Hematopoietic multipotent progenitor cell treated with erythropoietin and hydrocortisone succinate and interleukin-3 and kit ligand, for 15 days (in vitro differentiated cells): ENCODE measurements around the gene OR2AE1.
A peak's percentile ranks its signal among the peaks of the same experiment; 100 is the strongest.

Experiments used
- DNase-seq: peaks from one replicate; pipeline ENCODE4 v3.0.0-alpha.2; 2015; ENCODE audit warnings: low spot score

Gene OR2AE1

GRCh38 chr7:99860281-99861127, 16.3 kb downstream of the OR2AE1 start:
- no peak for DNase-seq

DNA sequence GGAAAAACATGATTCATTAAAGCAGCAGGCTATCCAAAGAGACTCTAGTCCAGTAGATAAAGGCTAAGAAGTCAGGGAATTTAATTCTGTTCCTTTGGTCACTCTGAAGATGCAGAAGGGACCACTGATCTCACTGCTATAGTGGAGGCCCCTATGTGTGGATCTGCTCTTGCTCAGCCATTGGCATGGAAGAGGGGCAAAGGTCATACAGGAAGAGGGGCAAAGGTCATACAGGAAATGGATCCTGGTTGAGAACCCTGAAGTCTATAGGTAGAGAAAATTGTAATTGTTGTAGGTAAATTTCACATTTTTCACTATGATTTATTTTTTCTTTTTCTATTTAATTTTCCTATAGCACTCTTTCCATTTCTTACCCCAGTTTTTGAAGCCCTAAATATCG, 21.6 kb downstream of the OR2AE1 start:
- DNase-seq: no peak

DNA sequence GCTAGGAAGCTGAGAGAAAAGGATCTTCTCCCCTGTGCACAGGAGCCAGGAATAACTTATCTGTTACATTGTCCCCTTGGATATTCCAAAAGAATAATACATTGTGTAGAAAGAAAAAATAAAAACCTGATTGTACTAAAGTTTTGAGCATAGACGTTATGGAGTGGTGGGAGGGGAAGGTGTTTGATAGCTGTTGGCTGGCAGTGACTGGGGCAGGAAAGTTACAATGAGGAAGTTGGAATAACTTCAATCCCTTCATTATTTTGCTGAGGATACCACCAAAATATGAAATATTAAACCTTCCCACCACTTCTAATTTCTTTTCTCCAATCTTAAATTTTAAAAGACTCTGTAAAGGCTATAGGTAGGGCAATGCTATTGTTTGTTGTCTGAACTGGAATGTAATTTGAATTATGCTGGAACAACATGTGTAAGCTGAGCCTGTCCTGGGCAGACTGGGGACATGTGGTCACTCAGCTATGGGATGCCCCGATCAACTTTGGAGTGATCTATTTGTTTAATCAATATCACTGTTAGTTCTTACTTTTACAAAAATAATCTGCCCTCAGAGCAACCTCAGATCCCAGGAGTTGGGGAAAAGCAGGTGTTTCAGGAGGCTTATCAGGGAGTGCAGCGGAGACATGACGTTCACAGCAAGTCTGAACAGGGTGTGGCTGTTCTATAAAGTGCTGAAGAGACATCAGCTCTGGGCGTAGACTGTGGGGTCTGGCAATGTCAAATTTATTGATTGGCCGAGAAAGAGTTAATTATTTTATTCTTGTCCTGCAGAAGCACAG, 28.2 kb downstream of the OR2AE1 start:
- peak; percentile 60 for DNase-seq

DNA sequence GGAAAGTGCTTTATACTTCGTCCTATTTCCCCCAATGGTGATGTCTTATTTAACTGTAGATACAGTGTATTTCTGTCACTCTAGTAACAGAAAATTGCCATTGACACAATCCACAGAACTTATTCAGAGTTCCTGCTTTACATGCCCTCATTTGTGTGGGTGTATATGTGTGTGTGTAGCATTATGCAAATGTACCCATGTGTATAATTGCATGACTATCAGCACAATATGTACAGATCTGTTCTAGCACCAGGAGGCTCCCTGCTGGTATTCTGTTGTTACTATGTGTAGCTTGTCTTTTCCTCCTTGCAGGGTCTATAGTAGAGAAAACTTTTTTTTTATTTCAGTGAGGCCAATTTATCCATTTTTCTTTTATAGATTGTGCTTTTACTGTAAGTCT, 32.5 kb downstream of the OR2AE1 start:
- no peak for DNase-seq

GRCh38 chr7:99843808-99844207, 33.0 kb downstream of the OR2AE1 start:
- DNase-seq: no peak

DNA sequence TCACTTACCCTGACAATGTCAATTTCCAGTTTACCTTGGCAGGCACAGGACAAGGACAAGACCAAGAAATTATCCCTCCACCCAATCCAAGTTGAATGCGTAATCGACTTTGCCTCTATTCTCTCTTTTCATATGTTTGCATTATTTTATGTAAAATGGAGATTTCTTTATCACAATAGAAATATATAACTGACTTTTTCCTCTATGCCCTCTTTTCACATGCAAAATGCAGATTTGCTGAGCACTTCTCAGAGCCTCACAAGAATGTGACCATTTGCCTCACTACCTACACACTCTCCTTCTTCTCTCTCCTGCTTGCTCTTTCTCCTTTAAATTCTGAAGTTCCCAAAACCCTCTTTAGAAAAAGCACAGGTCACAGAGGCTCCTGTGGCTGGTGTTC, 33.9 kb downstream of the OR2AE1 start:
- DNase-seq: no peak

DNA sequence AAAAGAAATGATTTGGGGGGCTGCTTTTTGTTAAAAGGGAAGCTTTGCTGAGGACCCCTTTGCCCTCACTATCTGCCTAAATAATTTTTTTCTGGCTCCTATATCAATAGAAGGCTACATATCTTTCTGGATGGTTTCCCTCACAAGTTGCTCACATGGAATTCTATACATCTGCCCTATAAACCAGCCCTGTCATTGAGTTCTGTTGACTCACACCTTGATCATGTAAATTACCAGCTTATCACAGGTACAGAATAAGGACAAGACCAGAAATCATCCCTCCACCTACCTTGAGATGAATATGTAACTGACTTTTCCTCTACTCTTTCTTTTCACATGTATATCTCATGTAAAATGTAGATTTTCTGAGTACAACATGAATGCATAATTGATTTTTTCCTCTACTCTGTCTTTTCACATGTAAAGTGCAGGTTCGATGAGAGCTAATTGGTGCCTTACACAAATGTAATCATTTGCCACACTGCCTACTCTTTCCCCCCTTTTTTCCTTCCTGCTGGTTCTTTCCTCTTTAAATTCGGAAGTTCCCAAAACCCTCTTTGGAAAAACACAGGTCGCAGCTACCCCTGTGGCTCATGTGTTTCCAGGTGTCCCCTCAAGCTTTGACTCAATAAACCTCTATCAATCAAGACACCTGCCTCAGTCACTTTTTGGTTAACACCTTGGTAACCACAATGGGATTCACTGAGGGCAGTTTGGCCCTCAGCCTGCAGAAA, 36.5 kb downstream of the OR2AE1 start:
- no peak for DNase-seq

DNA sequence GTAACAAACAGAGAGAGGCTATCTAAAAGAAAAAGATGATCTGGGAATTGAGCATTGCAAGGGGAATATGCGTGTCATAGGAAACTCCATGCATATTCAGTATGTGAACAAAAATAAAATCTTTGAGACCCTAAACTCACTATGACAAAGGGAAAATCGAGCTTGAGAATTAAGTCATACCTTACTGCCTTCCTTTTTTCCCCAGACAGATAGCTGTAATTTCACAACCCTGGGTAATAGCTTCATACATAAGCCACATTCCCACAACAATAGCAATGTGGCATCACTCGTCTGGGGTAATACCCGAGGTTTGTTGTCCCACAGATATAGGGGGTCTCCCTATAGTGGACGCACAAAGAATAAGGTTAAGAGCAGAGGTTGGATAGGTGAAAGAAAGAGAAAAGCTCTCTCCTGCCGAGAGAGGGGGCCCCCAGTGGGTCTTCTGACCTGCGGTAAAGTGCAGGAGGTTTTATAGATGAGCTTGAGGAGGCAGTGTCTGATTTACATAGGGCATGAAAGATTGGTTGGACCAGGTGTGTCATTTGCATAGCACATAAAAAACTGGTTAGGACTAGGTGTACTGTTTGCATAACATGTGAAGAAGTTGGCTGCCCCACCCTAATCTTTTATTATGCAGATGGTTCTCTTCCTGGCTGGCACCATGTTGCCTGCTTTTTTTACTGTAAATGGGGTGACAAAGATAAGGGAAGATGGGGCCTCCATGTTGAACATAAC, 37.4 kb downstream of the OR2AE1 start:
- peak; percentile 84 for DNase-seq

GRCh38 chr7:99837649-99838361, 39.0 kb downstream of the OR2AE1 start:
- DNase-seq: peak; percentile 61

DNA sequence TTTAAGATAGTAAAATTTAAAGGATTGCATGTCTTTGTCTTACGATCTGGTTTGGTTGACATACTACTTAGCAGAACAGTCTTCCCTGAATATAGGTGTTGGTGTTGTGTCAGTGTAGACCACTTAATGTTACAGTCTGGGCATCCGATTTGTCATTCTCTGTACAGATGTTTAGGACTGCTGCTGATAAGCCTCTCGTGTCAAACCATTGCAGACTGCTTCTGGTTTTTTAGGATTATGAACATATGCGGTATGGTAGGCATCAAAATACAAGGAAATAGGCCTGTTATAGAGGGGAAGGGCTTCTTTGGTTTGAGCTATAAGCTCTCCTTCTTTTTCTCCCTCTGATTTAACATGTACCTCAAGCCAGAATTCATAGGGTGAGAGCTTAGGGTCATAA, 41.6 kb downstream of the OR2AE1 start:
- DNase-seq: peak; percentile 94

DNA sequence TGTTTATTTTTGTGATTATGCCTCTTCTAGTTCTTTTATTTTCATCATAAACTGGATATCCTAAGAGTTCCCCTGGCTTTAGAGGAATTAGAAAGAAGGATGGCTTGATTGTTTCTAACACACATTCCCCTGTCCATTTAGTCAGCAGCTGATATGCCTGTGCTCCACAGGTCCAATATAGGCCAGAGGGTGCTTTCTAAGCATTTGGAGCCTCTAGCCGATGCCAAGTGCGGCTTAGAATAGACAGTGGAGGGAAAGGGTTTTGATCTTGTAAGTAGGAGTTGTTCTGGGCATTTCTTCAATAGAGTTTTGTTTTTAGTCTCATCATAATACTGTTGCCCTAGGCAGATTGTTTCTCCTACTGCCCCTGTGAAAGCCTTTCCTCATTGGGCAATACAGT, 42.5 kb downstream of the OR2AE1 start:
- DNase-seq: peak; percentile 37

- DNase-seq: peak; percentile 91
Measured at GRCh38 chr7:99833289-99833877, 43.5 kb downstream of the OR2AE1 start.

- peak; percentile 78 for DNase-seq
Measured at GRCh38 chr7:99831595-99831994, 45.2 kb downstream of the OR2AE1 start.

GRCh38 chr7:99829524-99830160, 47.2 kb downstream of the OR2AE1 start:
- DNase-seq: no peak

GRCh38 chr7:99828811-99829210, 48.0 kb downstream of the OR2AE1 start:
- DNase-seq: no peak

DNA sequence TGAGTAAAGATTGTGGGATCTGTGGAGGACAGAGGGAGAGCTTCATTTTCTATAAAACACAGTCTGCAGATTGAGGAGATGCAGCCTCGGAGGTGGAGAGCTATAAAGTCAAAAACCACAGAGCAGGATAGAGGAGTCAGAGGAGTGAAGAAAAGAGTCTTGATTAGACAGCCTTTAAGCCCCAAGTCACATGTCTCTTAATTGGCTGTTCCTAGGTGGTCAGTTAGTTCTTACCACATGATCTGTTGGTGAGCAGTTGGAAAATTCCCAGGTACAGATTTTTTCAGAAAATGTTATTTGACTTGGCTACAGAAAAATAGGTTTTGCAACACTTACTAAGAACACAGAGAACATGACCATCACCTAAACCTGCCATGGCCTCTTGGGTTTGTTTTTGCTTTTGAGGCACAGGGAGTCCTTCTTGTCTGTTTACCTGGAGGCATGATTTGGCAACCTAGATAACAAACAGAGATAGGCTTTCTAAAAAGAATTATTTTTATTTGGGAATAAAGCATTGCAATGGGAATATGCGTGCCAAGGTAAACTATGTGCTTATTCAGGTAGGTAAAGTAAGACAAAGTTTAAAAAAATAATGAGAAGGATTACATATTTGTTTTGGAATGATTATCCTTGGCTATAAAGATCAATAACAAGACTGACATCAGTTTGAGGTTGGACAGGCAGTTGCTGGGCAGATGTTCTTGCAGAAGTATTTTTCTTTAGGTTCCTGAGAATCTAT, 49.6 kb downstream of the OR2AE1 start:
- DNase-seq: no peak
